ENCODE data around the gene OSCP1.

Gene OSCP1

DNA sequence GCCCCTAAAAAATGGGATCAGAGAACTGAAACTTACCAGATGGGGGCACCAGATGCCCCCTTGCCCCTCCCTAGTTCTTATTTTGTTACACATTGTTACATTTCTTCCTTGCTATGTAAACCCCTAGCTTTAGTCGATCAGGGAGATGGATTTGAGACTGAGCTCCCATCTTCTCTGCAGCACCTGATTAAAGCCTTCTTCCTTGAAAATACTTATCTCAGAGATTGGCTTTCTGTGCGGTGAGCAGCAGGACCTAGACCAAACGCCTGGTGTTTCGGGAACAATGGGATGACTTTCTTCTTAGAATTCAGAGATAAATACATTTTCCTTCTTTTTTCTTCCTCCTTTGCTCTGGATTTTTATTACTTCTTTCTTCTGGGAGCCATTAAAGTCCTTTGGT, 35.9 kb downstream of the OSCP1 start:
- TF ChIP-seq, protein P1, sequence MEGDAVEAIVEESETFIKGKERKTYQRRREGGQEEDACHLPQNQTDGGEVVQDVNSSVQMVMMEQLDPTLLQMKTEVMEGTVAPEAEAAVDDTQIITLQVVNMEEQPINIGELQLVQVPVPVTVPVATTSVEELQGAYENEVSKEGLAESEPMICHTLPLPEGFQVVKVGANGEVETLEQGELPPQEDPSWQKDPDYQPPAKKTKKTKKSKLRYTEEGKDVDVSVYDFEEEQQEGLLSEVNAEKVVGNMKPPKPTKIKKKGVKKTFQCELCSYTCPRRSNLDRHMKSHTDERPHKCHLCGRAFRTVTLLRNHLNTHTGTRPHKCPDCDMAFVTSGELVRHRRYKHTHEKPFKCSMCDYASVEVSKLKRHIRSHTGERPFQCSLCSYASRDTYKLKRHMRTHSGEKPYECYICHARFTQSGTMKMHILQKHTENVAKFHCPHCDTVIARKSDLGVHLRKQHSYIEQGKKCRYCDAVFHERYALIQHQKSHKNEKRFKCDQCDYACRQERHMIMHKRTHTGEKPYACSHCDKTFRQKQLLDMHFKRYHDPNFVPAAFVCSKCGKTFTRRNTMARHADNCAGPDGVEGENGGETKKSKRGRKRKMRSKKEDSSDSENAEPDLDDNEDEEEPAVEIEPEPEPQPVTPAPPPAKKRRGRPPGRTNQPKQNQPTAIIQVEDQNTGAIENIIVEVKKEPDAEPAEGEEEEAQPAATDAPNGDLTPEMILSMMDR (IDR thresholded peaks at IDR 0.05; ENCODE audit: low read length) = no peak
- TF ChIP-seq EZH2 (IDR thresholded peaks at IDR 0.05; ENCODE audit: borderline replicate concordance, low read length) = no peak
- Histone ChIP-seq H3K9ac (ENCODE audit: low read length) (no peak overlapping the region), H3K4me3 (ENCODE audit: low read depth, low read length, poor library complexity, severe bottlenecking) (no peak overlapping the region), H3K27me3 (ENCODE audit: insufficient read depth, low read length) (no peaks in the 10 kb centered on the region), H3K27ac (ENCODE audit: low read depth, low read length, poor library complexity, severe bottlenecking) (no peak overlapping the region), H3K36me3 (ENCODE audit: insufficient read depth, low read length) (no peaks in the 10 kb centered on the region; the same call in 1 of the 2 replicates), H4K20me1 (ENCODE audit: insufficient read depth, low read length) (no peaks in the 10 kb centered on the region), H3K4me2 (ENCODE audit: low read length) (no peak overlapping the region), H2AFZ (ENCODE audit: low read length) (no peak overlapping the region), H3K4me1 (ENCODE audit: insufficient read depth, low read length, severe bottlenecking) (peaks cover 14% of the 10 kb centered on the region), H3K9me2 (ENCODE audit: low read depth, low read length) (no peaks in the 10 kb centered on the region), H3K79me2 (ENCODE audit: insufficient read depth, low read length) (no peaks in the 10 kb centered on the region), H3F3A (ENCODE audit: insufficient read depth, low read length) (no peaks in the 10 kb centered on the region), H3K9me3 (ENCODE audit: low read length) (peaks cover 6% of the 10 kb centered on the region; the same call in 1 of the 2 replicates)

DNA sequence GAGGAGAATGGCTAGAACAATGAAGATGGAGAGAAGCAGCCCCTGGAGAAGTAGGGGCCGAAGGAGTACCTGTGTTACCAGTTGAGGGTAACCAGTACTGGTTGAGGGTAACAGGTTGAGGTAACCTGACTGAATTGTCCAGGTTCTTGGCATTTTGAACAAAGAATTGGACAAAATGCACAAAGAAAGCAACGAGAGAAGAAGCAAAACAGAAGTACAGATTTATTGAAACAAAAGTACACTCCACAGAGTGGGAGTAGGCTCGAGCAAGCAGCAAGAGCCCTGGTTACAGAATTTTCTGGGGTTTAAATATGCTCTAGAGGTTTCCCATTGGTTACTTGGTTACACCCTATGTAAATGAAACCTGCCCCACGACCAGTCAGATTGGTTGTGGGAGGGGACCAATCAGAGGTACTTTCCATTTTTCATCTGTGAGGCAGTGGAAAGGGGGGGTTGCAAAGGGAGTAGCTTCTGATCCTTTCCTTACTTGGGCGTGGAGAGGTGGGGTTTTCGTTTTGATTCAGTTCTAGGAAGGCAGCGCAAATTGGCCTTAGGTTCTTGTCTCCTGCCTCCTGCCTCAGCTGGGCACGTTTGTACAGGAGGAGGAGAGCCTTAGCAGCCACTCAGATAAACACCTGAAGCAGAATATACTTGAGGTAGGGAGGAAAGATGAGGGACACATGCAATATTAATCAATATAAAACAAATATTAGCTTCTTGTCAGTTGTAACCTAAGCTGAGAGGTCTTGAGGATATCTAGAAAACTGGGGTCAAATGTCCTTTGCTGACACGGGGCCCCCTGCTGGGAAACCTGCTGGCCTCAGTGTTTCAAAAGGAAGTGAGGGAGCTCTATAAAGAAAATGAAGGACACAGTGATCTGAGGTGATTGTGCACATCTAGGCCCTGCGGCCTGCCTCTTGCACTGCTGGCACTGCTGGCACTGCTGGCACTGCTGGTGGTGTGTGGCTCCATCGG, 38.3 kb downstream of the OSCP1 start:
- no peaks in the 10 kb centered on the region for H3K27me3 ChIP-seq (ENCODE audit: insufficient read depth, low read length)
- H3K36me3 ChIP-seq (ENCODE audit: insufficient read depth, low read length) = no peaks in the 10 kb centered on the region; the same call in 1 of the 2 replicates
- H3K9me3 ChIP-seq (ENCODE audit: low read length) = peaks cover 6% of the 10 kb centered on the region; the same call in 1 of the 2 replicates
- TF ChIP-seq EZH2 (IDR thresholded peaks at IDR 0.05; ENCODE audit: borderline replicate concordance, low read length) = no peak
- TF ChIP-seq, protein P1 (IDR thresholded peaks at IDR 0.05; ENCODE audit: low read length) = no peak
- H3K4me3 ChIP-seq (ENCODE audit: low read depth, low read length, poor library complexity, severe bottlenecking) = no peak overlapping the region
- no peaks in the 10 kb centered on the region for H3K79me2 ChIP-seq (ENCODE audit: insufficient read depth, low read length)
- no peaks in the 10 kb centered on the region for H3K9me2 ChIP-seq (ENCODE audit: low read depth, low read length)
- H3F3A ChIP-seq (ENCODE audit: insufficient read depth, low read length) = no peaks in the 10 kb centered on the region
- H3K27ac ChIP-seq (ENCODE audit: low read depth, low read length, poor library complexity, severe bottlenecking) = no peak overlapping the region
- no peaks in the 10 kb centered on the region for H3K4me1 ChIP-seq (ENCODE audit: insufficient read depth, low read length, severe bottlenecking)
- no peak overlapping the region for H3K9ac ChIP-seq (ENCODE audit: low read length)
- no peak overlapping the region for H3K4me2 ChIP-seq (ENCODE audit: low read length)
- H2AFZ ChIP-seq (ENCODE audit: low read length) = no peak overlapping the region
- H4K20me1 ChIP-seq (ENCODE audit: insufficient read depth, low read length) = no peaks in the 10 kb centered on the region

DNA sequence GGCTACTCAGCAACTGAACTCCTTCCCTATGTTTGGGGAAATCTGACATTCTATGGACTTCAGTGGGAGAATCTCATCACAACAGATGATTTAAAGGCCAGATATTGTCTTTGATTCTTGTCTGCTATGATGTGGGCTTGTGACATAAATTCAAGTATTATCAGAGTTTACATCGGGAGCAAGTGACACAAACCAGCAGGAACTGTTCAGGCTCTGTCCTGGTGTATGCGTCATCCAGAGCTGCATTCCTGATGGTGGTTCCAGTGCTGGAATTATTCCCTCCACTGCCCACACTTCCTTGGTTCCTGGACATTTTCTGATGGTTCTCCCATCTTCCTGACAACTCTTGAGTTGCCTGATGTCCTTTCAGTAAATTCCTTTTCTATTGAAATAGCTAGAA, 41.8 kb downstream of the OSCP1 start:
- H3K27ac ChIP-seq (ENCODE audit: low read depth, low read length, poor library complexity, severe bottlenecking) = no peak overlapping the region
- H2AFZ ChIP-seq (ENCODE audit: low read length) = no peak overlapping the region
- no peak for TF ChIP-seq EZH2 (IDR thresholded peaks at IDR 0.05; ENCODE audit: borderline replicate concordance, low read length)
- TF ChIP-seq, protein P1 (IDR thresholded peaks at IDR 0.05; ENCODE audit: low read length) = no peak
- H3K27me3 ChIP-seq (ENCODE audit: insufficient read depth, low read length) = no peaks in the 10 kb centered on the region
- H3K79me2 ChIP-seq (ENCODE audit: insufficient read depth, low read length) = no peaks in the 10 kb centered on the region
- no peak overlapping the region for H3K4me2 ChIP-seq (ENCODE audit: low read length)
- no peaks in the 10 kb centered on the region for H3K9me3 ChIP-seq (ENCODE audit: low read length)
- no peaks in the 10 kb centered on the region for H3F3A ChIP-seq (ENCODE audit: insufficient read depth, low read length)
- H3K9me2 ChIP-seq (ENCODE audit: low read depth, low read length) = no peaks in the 10 kb centered on the region
- H3K4me3 ChIP-seq (ENCODE audit: low read depth, low read length, poor library complexity, severe bottlenecking) = no peak overlapping the region
- no peak overlapping the region for H3K9ac ChIP-seq (ENCODE audit: low read length)
- no peaks in the 10 kb centered on the region for H3K4me1 ChIP-seq (ENCODE audit: insufficient read depth, low read length, severe bottlenecking)
- no peaks in the 10 kb centered on the region for H4K20me1 ChIP-seq (ENCODE audit: insufficient read depth, low read length)
- H3K36me3 ChIP-seq (ENCODE audit: insufficient read depth, low read length) = no peaks in the 10 kb centered on the region; the same call in 1 of the 2 replicates
